Fibroblast of lung (primary cell): Measurements from ENCODE around the gene PRR23E. TPM values are rescaled to one million over a fixed set of nuclear protein-coding genes. Genes with fewer than 3 reads are reported as not detected.

ENCODE experiments used
- DNase-seq, 2 donors: peaks; one replicate each; pipeline versions ENCODE4 v3.0.0 to v3.0.0-alpha.2; 2010; ENCODE audit warnings: low read depth in 2 of 2
- H2AFZ ChIP-seq: 2 replicates; pipeline ENCODE4 v1.5.1; 2012; ENCODE audit warnings: low read length, control low read depth, inconsistent platforms
- H3K27ac ChIP-seq: 2 replicates; pipeline ENCODE4 v1.5.1; 2011; ENCODE audit warnings: low read length, control low read depth; ENCODE audit not compliant: insufficient read depth
- H3K27me3 ChIP-seq: 2 replicates; pipeline ENCODE4 v1.5.1; 2011; ENCODE audit warnings: mild to moderate bottlenecking, low read length; ENCODE audit not compliant: control insufficient read depth, insufficient read depth
- H3K36me3 ChIP-seq: 2 replicates; pipeline ENCODE4 v1.5.1; 2011; ENCODE audit warnings: low read length; ENCODE audit not compliant: control insufficient read depth, insufficient read depth
- H3K4me1 ChIP-seq: 2 replicates; pipeline ENCODE4 v1.5.1; 2011; ENCODE audit warnings: low read length; ENCODE audit not compliant: control insufficient read depth, insufficient read depth; ENCODE audit errors: extremely low read depth
- H3K4me2 ChIP-seq: 2 replicates; pipeline ENCODE4 v1.5.1; 2011; ENCODE audit warnings: low read length, control low read depth; ENCODE audit not compliant: insufficient read depth; ENCODE audit errors: extremely low read depth
- H3K4me3 ChIP-seq, 4 experiments: fragments of 200-600 bp in 1 of 4; sonication (generic) in 1 of 4; replicated peaks in 1 of 4; 2 replicates each; pipeline ENCODE4 v1.5.1; 2011 to 2016; ENCODE audit warnings: low read length in 4 of 4, low read depth in 3 of 4, mild to moderate bottlenecking in 3 of 4, control low read depth in 2 of 4, inconsistent platforms in 1 of 4, mixed read lengths in 1 of 4; ENCODE audit not compliant: insufficient read depth in 1 of 4; ENCODE audit errors: control extremely low read depth in 1 of 4
- H3K79me2 ChIP-seq: 2 replicates; pipeline ENCODE4 v1.5.1; 2012; ENCODE audit warnings: mild to moderate bottlenecking, low read length, inconsistent platforms; ENCODE audit not compliant: control insufficient read depth, insufficient read depth
- H3K9ac ChIP-seq: 2 replicates; pipeline ENCODE4 v1.5.1; 2011; ENCODE audit warnings: mild to moderate bottlenecking, low read length, control low read depth; ENCODE audit not compliant: insufficient read depth
- H3K9me3 ChIP-seq: 2 replicates; pipeline ENCODE4 v1.5.1; 2012; ENCODE audit warnings: low read depth, low read length; ENCODE audit not compliant: control insufficient read depth, insufficient read depth
- H4K20me1 ChIP-seq: 2 replicates; pipeline ENCODE4 v1.5.1; 2011; ENCODE audit warnings: low read length; ENCODE audit not compliant: control insufficient read depth, insufficient read depth; ENCODE audit errors: extremely low read depth
- CTCF ChIP-seq, 2 donors: IDR thresholded peaks in 1 of 2; conservative IDR thresholded peaks in 1 of 2; 1 replicate in 1 of 2; 2 replicates in 1 of 2; pipeline ENCODE4 v1.5.1; 2011 to 2012; ENCODE audit warnings: low read length in 2 of 2, control low read depth in 1 of 2, inconsistent platforms in 1 of 2, low read depth in 1 of 2, mild to moderate bottlenecking in 1 of 2
- EZH2 ChIP-seq: IDR thresholded peaks from 2 replicates; pipeline ENCODE4 v1.5.1; 2012; ENCODE audit warnings: low read length, control low read depth, mild to moderate bottlenecking; ENCODE audit errors: missing control alignments
- polyA plus RNA-seq, 2 donors: library from polyadenylated mRNA; depleted of rRNA in 1 of 2; stranded (reverse) in 1 of 2; unstranded in 1 of 2; fragments of >200 nt; gene quantifications; 2 replicates each; pipeline ENCODE4 v1.2.1, GENCODE V29; 2011 to 2012; ENCODE audit warnings: missing spikeins in 1 of 2
- total RNA-seq: library from RNA; depleted of rRNA; stranded (reverse); fragments of >200 nt; gene quantifications from 2 replicates; pipeline ENCODE4 v1.2.1, GENCODE V29; 2014

PRR23E gene
- total and polyA plus RNA-seq, 2 donors (not counting 1 experiment from before 2014, with no cell fraction given): not detected

- Histone ChIP-seq H3K9me3 (no peaks in the 10 kb centered on the region), H2AFZ (no peak overlapping the region), H4K20me1 (no peaks in the 10 kb centered on the region), H3K4me2 (no peak overlapping the region), H3K4me3 (no peak overlapping the region), H3K27ac (no peak overlapping the region), H3K9ac (no peak overlapping the region), H3K36me3 (no peaks in the 10 kb centered on the region), H3K79me2 (no peaks in the 10 kb centered on the region), H3K4me1 (no peaks in the 10 kb centered on the region), H3K27me3 (no peaks in the 10 kb centered on the region)
- TF ChIP-seq CTCF (conservative IDR thresholded peaks at IDR 0.05 in 1 of 2, IDR thresholded peaks at IDR 0.05 in 1 of 2; ENCODE audit: low read depth in 1 of 2, low read length in 2 of 2) (no peak), EZH2 (no peak)
- no peak for DNase-seq
Measured at GRCh38 chr3:127226946-127227842, 34.3 kb downstream of the PRR23E start.

GRCh38 chr3:127228866-127229265 lies 35.9 kb downstream of the PRR23E start:
- Histone ChIP-seq H3K4me1 (no peaks in the 10 kb centered on the region), H3K36me3 (no peaks in the 10 kb centered on the region), H3K27me3 (no peaks in the 10 kb centered on the region), H3K9me3 (no peaks in the 10 kb centered on the region), H2AFZ (no peak overlapping the region), H3K9ac (no peak overlapping the region), H3K79me2 (no peaks in the 10 kb centered on the region), H3K4me2 (no peak overlapping the region), H3K27ac (no peak overlapping the region), H3K4me3 (no peak overlapping the region), H4K20me1 (no peaks in the 10 kb centered on the region)
- TF ChIP-seq EZH2 (no peak), CTCF (conservative IDR thresholded peaks at IDR 0.05 in 1 of 2, IDR thresholded peaks at IDR 0.05 in 1 of 2; ENCODE audit: low read depth in 1 of 2, low read length in 2 of 2) (no peak)
- DNase-seq: no peak

- H3K36me3 ChIP-seq: no peaks in the 10 kb centered on the region
- TF ChIP-seq CTCF (conservative IDR thresholded peaks at IDR 0.05 in 1 of 2, IDR thresholded peaks at IDR 0.05 in 1 of 2; ENCODE audit: low read depth in 1 of 2, low read length in 2 of 2) (no peak), EZH2 (no peak)
- H3K4me1 ChIP-seq: no peaks in the 10 kb centered on the region
- no peaks in the 10 kb centered on the region for H3K79me2 ChIP-seq
- DNase-seq: peak in 1 of 2 donors; percentile 2
- no peaks in the 10 kb centered on the region for H4K20me1 ChIP-seq
- H3K9ac ChIP-seq: no peak overlapping the region
- no peaks in the 10 kb centered on the region for H3K9me3 ChIP-seq
- H3K4me2 ChIP-seq: no peak overlapping the region
- H3K27ac ChIP-seq: no peak overlapping the region
- H3K4me3 ChIP-seq: no peak overlapping the region
- H3K27me3 ChIP-seq: no peaks in the 10 kb centered on the region
- H2AFZ ChIP-seq: no peak overlapping the region
Measured at GRCh38 chr3:127233371-127233770, 40.4 kb downstream of the PRR23E start.
